ENCODE measurements around the gene COBLL1.

GRCh38 chr2:164717000-164717803, 124.4 kb downstream of the COBLL1 start:
- TF ChIP-seq CTCF (conservative IDR thresholded peaks at IDR 0.05 in 1 of 2, IDR thresholded peaks at IDR 0.05 in 1 of 2; ENCODE audit: low read depth in 1 of 2, low read length in 2 of 2): peak in 1 of 2 donors; percentile 26
- no peak for TF ChIP-seq EZH2 (IDR thresholded peaks at IDR 0.05; ENCODE audit: low read length, missing control alignments)

Measured in fibroblast of lung (primary cell).